OCI-LY7 (cell line): ENCODE results near the gene PRKAA1.

Experiments
- CTCF ChIP-seq: fragments of 200-600 bp; sonication (generic); conservative IDR thresholded peaks from 2 replicates; pipeline ENCODE4 v1.5.1; 2014; ENCODE audit warnings: mild to moderate bottlenecking, antibody characterized with exemption, low read length, moderate library complexity, mixed read lengths
- EZH2phosphoT487 ChIP-seq: fragments of 200-600 bp; sonication (generic); IDR thresholded peaks from 2 replicates; pipeline ENCODE4 v1.6.1; 2018; ENCODE audit warnings: low read depth, borderline replicate concordance, mild to moderate bottlenecking, mixed run types, antibody characterized with exemption, low read length, moderate library complexity, mixed read lengths

GRCh38 chr5:40775085-40775845, 22.9 kb downstream of the PRKAA1 start:
- TF ChIP-seq CTCF (no peak), EZH2phosphoT487 (no peak)
